Dermis lymphatic vessel endothelial cell (primary cell): ENCODE results near the gene FAM98C. TPM values are rescaled to one million over a fixed set of nuclear protein-coding genes. Genes with fewer than 3 reads are reported as not detected.

Experiments used
- total RNA-seq: library from RNA; depleted of rRNA; stranded (reverse); fragments of >200 nt; gene quantifications from 2 replicates; pipeline ENCODE4 v1.2.1, GENCODE V29; 2014

FAM98C gene
- total RNA-seq: 4.8 and 6.9 TPM in 2 replicates

GRCh38 chr19:38402967-38403674, at the start of gene FAM98C:
Gene FAM98C (plus strand): TSS chr19:38403093. CDS start chr19:38403154, 61 bp downstream.

GRCh38 chr19:38374332-38375097, 28.4 kb upstream of the FAM98C start, which contains the start of gene PSMD8:
Gene PSMD8 (plus strand): TSS chr19:38374571. CDS start chr19:38374602, 31 bp downstream.

GRCh38 chr19:38387550-38388348, 15.1 kb upstream of the FAM98C start, which contains the start of gene GGN:
Gene GGN (minus strand): TSS chr19:38388034. CDS start chr19:38387261, 773 bp downstream.

GRCh38 chr19:38388349-38389100, 14.4 kb upstream of the FAM98C start, which contains the start of gene SPRED3:
Gene SPRED3 (plus strand): TSS chr19:38388697. CDS start chr19:38390303, 1,606 bp downstream.

GRCh38 chr19:38425810-38426466, 23.0 kb downstream of the FAM98C start, which contains the start of gene RASGRP4:
Gene RASGRP4 (minus strand): TSS chr19:38426219. CDS start chr19:38426091, 128 bp downstream.

GRCh38 chr19:38433268-38433733, 30.4 kb downstream of the FAM98C start, which contains the start of gene RYR1:
Gene RYR1 (plus strand): TSS chr19:38433691. CDS start chr19:38433830, 139 bp downstream.

Other genes with a start within 250 kb of the FAM98C start
- under 0.01 and 0.09 TPM in 2 replicates for gene DPF1, start 178.9 kb upstream of the FAM98C start, total RNA-seq
- 1.0 and 4.7 TPM in 2 replicates for gene PPP1R14A, start 146.7 kb upstream of the FAM98C start, total RNA-seq
- gene SPINT2, start 138.5 kb upstream of the FAM98C start, total RNA-seq: 14.5 and 52.2 TPM in 2 replicates
- gene C19orf33, start 98.8 kb upstream of the FAM98C start, total RNA-seq: 3.1 and 7.9 TPM in 2 replicates
- gene YIF1B, start 87.1 kb upstream of the FAM98C start, total RNA-seq: 36.3 and 47.9 TPM in 2 replicates
- 4.1 and 6.2 TPM in 2 replicates for gene KCNK6, start 83.2 kb upstream of the FAM98C start, total RNA-seq
- 1.5 TPM in 2 replicates for gene CATSPERG, start 67.3 kb upstream of the FAM98C start, total RNA-seq
- 197 and 198 TPM in 2 replicates for gene PSMD8, start 28.5 kb upstream of the FAM98C start, total RNA-seq
- gene GGN, start 15.1 kb upstream of the FAM98C start, total RNA-seq: 0.11 TPM in 1 of 2 replicates, not detected in the other
- gene SPRED3, start 14.4 kb upstream of the FAM98C start, total RNA-seq: 0.22 and 0.26 TPM in 2 replicates
- gene RASGRP4, start 23.1 kb downstream of the FAM98C start, total RNA-seq: not detected in 2 replicates
- under 0.01 and 0.11 TPM in 2 replicates for gene RYR1, start 30.6 kb downstream of the FAM98C start, total RNA-seq
- gene MAP4K1, start 214.9 kb downstream of the FAM98C start, total RNA-seq: 0.65 TPM in 1 of 2 replicates, not detected in the other
- gene EIF3K, start 216.1 kb downstream of the FAM98C start, total RNA-seq: 379 and 458 TPM in 2 replicates
- 128 and 135 TPM in 2 replicates for gene ACTN4, start 244.6 kb downstream of the FAM98C start, total RNA-seq